ENCODE measurements around the gene LMAN2.
A peak's percentile ranks its signal among the peaks of the same experiment; 100 is the strongest.

- peak in 2 of 6 experiments; percentile 15 to 25 for TF ChIP-seq CTCF (IDR thresholded peaks at IDR 0.05)
- peak in 3 of 4 donors; percentile 55 to 79 (median 74) for TF ChIP-seq POLR2A (IDR thresholded peaks at IDR 0.05)
Measured at GRCh38 chr5:177303121-177303924, 48.1 kb downstream of the LMAN2 start, which contains the start of the genes PRELID1 and RAB24.
